Right lobe of liver (tissue), 6 donors: ENCODE measurements around the gene ARHGAP33. TPM values are rescaled to one million over a fixed set of nuclear protein-coding genes. Genes with fewer than 3 reads are reported as not detected.
A peak's percentile ranks its signal among the peaks of the same experiment; 100 is the strongest.

ENCODE experiments used
- ATAC-seq, 4 donors: fragments of 200-7000 bp; cut with Tn5 transposase; one replicate each; pipeline ENCODE4 v1.9.1; 2020; ENCODE audit warnings: mild to moderate bottlenecking in 4 of 4, moderate library complexity in 4 of 4
- DNase-seq, 3 donors: peaks; one replicate each; pipeline ENCODE4 v3.0.0-alpha.2; 2020
- H3K27ac ChIP-seq, 3 donors: fragments of 200-600 bp; one replicate each; pipeline ENCODE4 v1.8.0; 2022
- H3K27me3 ChIP-seq, 2 donors: fragments of 200-600 bp; one replicate each; pipeline ENCODE4 v1.8.0; 2022
- H3K36me3 ChIP-seq, 4 donors: fragments of 200-600 bp; sonication (generic) in 1 of 4; one replicate each; pipeline versions ENCODE4 v1.5.1 to v1.8.0; 2017 to 2022; ENCODE audit warnings: control low read depth in 1 of 4
- H3K4me1 ChIP-seq, 4 donors: fragments of 200-600 bp; sonication (generic) in 1 of 4; one replicate each; pipeline versions ENCODE4 v1.5.1 to v1.8.0; 2017 to 2022; ENCODE audit warnings: control low read depth in 1 of 4
- H3K4me3 ChIP-seq, 3 donors: fragments of 200-600 bp; one replicate each; pipeline ENCODE4 v1.8.0; 2022
- H3K9me3 ChIP-seq, 4 donors: fragments of 200-600 bp; sonication (generic) in 1 of 4; one replicate each; pipeline versions ENCODE4 v1.5.1 to v1.8.0; 2017 to 2022; ENCODE audit warnings: control low read depth in 1 of 4
- POLR2A ChIP-seq: fragments of 450-650 bp; IDR thresholded peaks from one replicate; pipeline ENCODE4 v1.6.1; 2017; ENCODE audit warnings: antibody characterized with exemption, mild to moderate bottlenecking
- WGBS: methylation state at CpG from one replicate; pipeline ENCODE4 v1.1.6; 2018; ENCODE audit warnings: low coverage, low lambda C conversion rate; ENCODE audit not compliant: insufficient coverage; ENCODE audit errors: missing lambda C conversion rate; 5-methylcytosine and 5-hydroxymethylcytosine counted together
- intact Hi-C, 2 donors: fragments of 100-400 bp; cut with DNase I; formaldehyde crosslinking; loops; one replicate each; pipeline versions ENCODE4 v1.11.2 to v1.14.1; 2022
- total RNA-seq, 6 experiments: library from RNA; depleted of rRNA in 2 of 6; stranded (reverse); fragments of >200 nt in 2 of 6; fragmentation: NEBNext Ultra II Directional in 3 of 6; extraction: Animal tissue kit (Norgen Biotek cat#: 25700) in 3 of 6; gene quantifications; one replicate each; pipeline versions ENCODE4 v1.1.0 to v1.2.4, GENCODE V29; 2016 to 2023
- TF ChIP-seq, protein P1 (sequence below), 4 donors: fragments of 200-600 bp in 3 of 4; fragments of 450-650 bp in 1 of 4; IDR thresholded peaks; one replicate each; pipeline versions ENCODE4 v1.5.1 to v1.8.0; 2016 to 2022; ENCODE audit warnings: antibody characterized with exemption in 4 of 4, mild to moderate bottlenecking in 2 of 4
- donor health status: DM: no; HTN: yes; CAD: no.
- donor health status: DM: no; HTN: no; CAD: no.
- donor health status: DM: no; HTN: no; CAD: no.
- donor health status: DM: no; HTN: yes; CAD: no.
- donor health status: DM: no; HTN: yes; CAD: no.

ARHGAP33 gene
- total RNA-seq, 6 experiments from 2014 or later = 0.37 to 5.2 (median 3.1) TPM

- Histone ChIP-seq H3K4me1 (peaks cover 0 to 30% (median 17%) of the 10 kb centered on the region in 4 donors), H3K27ac (peak overlapping the region in 2 of 3 donors; percentile 47 to 70), H3K27me3 (no peaks in the 10 kb centered on the region), H3K4me3 (peak overlapping the region; percentile 80 to 95 (median 90)), H3K36me3 (no peaks in the 10 kb centered on the region), H3K9me3 (no peaks in the 10 kb centered on the region)
- ATAC-seq (no peak), DNase-seq (no peak)
- 3% methylated on average over 4 of the region's 4 CpGs for WGBS
- intact Hi-C loops = no loop called here
- no peak for TF ChIP-seq POLR2A
- TF ChIP-seq, protein P1, sequence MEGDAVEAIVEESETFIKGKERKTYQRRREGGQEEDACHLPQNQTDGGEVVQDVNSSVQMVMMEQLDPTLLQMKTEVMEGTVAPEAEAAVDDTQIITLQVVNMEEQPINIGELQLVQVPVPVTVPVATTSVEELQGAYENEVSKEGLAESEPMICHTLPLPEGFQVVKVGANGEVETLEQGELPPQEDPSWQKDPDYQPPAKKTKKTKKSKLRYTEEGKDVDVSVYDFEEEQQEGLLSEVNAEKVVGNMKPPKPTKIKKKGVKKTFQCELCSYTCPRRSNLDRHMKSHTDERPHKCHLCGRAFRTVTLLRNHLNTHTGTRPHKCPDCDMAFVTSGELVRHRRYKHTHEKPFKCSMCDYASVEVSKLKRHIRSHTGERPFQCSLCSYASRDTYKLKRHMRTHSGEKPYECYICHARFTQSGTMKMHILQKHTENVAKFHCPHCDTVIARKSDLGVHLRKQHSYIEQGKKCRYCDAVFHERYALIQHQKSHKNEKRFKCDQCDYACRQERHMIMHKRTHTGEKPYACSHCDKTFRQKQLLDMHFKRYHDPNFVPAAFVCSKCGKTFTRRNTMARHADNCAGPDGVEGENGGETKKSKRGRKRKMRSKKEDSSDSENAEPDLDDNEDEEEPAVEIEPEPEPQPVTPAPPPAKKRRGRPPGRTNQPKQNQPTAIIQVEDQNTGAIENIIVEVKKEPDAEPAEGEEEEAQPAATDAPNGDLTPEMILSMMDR (IDR thresholded peaks at IDR 0.05) = no peak
Measured at GRCh38 chr19:35746087-35746462, 29.3 kb upstream of the ARHGAP33 start.

GRCh38 chr19:35746531-35746930 is 28.8 kb upstream of the ARHGAP33 start:
- Histone ChIP-seq H3K4me3 (no peak overlapping the region), H3K27me3 (no peaks in the 10 kb centered on the region), H3K9me3 (no peaks in the 10 kb centered on the region), H3K27ac (no peak overlapping the region), H3K4me1 (peaks cover 0 to 29% (median 17%) of the 10 kb centered on the region in 4 donors), H3K36me3 (no peaks in the 10 kb centered on the region)
- peak in 1 of 3 donors; percentile 29 for DNase-seq
- WGBS = no CpG with 5 or more reads among the region's 5 CpGs
- intact Hi-C loops = no loop called here
- no peak for TF ChIP-seq POLR2A
- TF ChIP-seq, protein P1 (IDR thresholded peaks at IDR 0.05) = no peak
- ATAC-seq = no peak

DNA sequence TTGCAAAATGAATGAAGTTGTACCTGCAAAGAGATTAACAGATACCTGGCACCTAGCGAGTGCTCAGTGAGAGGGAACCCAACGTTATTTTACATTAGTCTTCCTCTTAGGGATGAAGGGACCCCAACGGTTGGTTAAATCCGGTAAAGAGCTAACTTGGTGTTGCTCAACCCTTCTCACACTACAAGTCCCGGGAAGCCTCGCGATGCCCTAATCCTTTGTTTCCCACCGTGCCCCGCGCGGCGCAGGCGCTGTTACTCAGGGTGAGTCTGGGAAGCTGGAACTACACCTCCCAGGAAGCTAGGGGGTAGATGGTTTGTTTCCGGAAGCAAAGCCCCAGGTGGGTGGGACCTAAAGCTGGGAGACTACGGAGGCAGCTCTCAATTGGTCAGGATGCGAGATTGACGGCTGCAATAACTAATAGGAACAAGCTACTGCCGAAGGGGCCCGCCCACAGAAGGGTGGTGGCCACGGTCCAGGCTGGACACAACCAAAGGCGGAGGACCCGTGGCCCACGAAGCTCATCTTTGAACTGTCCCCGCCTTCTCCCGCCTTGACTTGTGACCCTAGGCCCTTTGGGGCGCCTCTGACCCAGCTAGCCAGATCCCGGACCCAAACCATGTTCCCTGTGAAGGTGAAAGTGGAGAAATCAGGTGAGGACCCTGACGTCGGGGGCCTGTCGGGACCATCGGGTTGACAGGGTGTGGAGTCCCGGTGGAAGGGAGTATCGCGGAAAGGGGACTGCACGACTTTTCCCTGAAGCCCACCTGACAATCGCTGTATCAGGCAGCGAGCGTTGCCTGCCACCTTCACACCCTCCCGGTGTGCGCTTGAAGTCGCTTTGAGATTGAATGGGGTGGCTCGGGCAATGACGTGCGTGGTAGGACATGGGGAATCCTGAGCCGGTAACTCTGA is 27.0 kb upstream of the ARHGAP33 start, which contains the start of gene LIN37:
LIN37 (plus strand) TSS at position 471 of the 915 bp plus-strand sequence; CDS start at position 620, 149 bp downstream.
- no peaks in the 10 kb centered on the region for H3K9me3 ChIP-seq
- peak within 1 kb of the TSS; percentile 62 to 98 (median 86) for H3K4me3 ChIP-seq
- WGBS = under 1% methylated on average over 32 of the region's 45 CpGs
- H3K4me1 ChIP-seq = peaks cover 0 to 29% (median 17%) of the 10 kb centered on the region in 4 donors
- peak within 1 kb of the TSS; percentile 40 to 60 (median 59) for H3K27ac ChIP-seq
- peak; percentile 99 to 100 (median 99) for DNase-seq
- intact Hi-C loops = no loop called here
- peak; percentile 93 for TF ChIP-seq POLR2A
- TF ChIP-seq, protein P1 (IDR thresholded peaks at IDR 0.05) = peak in 2 of 4 donors; percentile 19 to 25
- peaks cover 0 to 11% (median 4%) of the 10 kb centered on the region in 4 donors for H3K36me3 ChIP-seq
- no peaks in the 10 kb centered on the region for H3K27me3 ChIP-seq
- peak; percentile 76 to 87 (median 84) for ATAC-seq

GRCh38 chr19:35750167-35750566 is 25.2 kb upstream of the ARHGAP33 start:
- 93% methylated on average over 3 of the region's 5 CpGs for WGBS
- no peak for ATAC-seq

More at GRCh38 chr19:35750167-35750566, 25.2 kb upstream of the ARHGAP33 start:
- intact Hi-C loops = no loop called here
- Histone ChIP-seq H3K4me3 (no peak overlapping the region), H3K9me3 (no peaks in the 10 kb centered on the region), H3K27ac (no peak overlapping the region), H3K4me1 (peaks cover 0 to 20% (median 13%) of the 10 kb centered on the region in 4 donors), H3K36me3 (peaks cover 0 to 13% (median 5%) of the 10 kb centered on the region in 4 donors), H3K27me3 (no peaks in the 10 kb centered on the region)
- no peak for DNase-seq
- no peak for TF ChIP-seq POLR2A
- TF ChIP-seq, protein P1 (IDR thresholded peaks at IDR 0.05) = no peak
